Stimulated activated CD4-positive, alpha-beta T cell treated with anti-CD3 and anti-CD28 coated beads, Interleukin-2, amount 100 ng/mL, for 48 hours (primary cell): ENCODE results near the gene TSPAN3.
A peak's percentile ranks its signal among the peaks of the same experiment; 100 is the strongest.

ENCODE experiments used
- DNase-seq, 2 donors: peaks; one replicate each; pipeline ENCODE4 v3.0.0-alpha.2; 2020

Gene TSPAN3

GRCh38 chr15:77032647-77033416, 38.1 kb downstream of the TSPAN3 start:
- no peak for DNase-seq

DNA sequence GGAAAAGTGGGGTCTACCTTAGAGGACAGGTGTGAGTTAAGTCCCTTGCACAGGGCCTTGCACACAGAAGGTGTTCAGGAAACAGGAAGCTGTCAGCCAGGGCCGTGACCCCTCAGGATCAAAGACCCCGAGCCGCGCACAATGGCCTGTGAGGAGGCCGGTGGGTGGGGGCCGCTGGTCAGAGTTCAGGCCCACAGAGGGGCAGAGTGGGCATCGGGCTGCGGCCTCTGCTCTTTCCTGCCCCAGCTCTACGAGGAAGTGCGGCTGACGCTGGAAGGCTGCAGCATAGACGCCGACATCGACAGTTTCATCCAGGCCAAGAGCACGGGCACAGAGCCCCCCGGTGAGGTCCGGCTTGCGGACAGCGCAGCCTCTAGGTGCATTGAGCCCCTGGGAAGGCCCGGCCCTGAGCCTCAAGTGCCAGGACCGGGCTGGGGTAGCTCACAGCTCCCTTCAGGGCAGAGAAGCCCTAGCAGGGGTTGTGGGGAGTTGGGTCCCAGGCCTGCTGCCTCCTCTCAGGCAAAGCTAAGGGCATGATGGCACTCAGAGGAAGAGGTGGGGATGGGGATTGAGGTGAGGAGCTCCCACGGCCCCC, 38.8 kb downstream of the TSPAN3 start:
- no peak for DNase-seq

- DNase-seq, result peak in 1 of 2 donors; percentile 1
These were observed 39.4 kb downstream of the TSPAN3 start for GRCh38 chr15:77031376-77032050.

GRCh38 chr15:77030928-77031375, 40.0 kb downstream of the TSPAN3 start:
- DNase-seq, result no peak

DNA sequence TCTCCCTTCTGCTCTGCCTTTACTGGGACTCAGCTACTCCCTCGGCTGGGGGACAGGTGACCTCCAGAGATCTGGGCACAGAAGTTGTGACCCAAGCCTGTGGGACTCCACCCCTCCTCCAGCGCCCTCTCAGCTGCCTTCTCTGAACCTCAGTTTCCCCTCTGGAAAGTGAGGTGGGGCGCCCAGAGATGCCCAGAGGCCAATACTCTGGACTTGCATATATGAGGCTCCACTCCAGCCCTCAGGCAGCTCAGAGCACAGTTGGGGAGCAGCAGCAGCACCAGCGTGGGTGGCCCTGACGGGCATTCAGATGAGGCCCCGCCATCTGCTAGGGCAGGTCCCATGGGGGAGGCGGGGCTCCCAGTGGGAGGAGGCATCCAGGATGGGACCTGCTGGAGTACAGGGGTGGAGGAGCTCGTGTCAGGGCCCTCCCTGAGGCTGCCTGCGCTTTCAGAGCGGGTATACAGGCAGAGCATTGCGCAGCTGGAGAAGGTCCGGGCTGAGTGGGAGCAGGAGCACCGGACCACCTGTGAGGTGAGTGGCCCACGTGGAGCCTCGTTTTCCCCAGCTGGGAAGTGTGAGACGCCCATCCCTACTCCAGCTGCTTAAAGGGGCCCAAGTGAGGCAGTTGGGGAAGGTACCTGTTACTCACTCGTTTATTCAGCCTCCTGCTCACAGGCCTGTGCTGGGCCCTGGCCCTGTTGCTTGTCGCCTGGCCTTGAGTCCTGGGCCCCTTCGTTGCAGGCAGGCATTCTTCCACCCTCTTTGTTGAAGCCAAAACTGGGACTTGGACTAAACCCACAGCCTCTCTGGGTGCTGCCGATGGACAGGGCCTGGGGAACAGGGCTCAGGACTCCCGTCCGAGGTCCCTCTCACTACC, 40.6 kb downstream of the TSPAN3 start:
- peak in 1 of 2 donors; percentile 1 for DNase-seq

- DNase-seq, result no peak
These were observed 41.5 kb downstream of the TSPAN3 start for GRCh38 chr15:77029166-77030047.

- DNase-seq, result no peak
These were observed 42.3 kb downstream of the TSPAN3 start for GRCh38 chr15:77028451-77029165.

DNA sequence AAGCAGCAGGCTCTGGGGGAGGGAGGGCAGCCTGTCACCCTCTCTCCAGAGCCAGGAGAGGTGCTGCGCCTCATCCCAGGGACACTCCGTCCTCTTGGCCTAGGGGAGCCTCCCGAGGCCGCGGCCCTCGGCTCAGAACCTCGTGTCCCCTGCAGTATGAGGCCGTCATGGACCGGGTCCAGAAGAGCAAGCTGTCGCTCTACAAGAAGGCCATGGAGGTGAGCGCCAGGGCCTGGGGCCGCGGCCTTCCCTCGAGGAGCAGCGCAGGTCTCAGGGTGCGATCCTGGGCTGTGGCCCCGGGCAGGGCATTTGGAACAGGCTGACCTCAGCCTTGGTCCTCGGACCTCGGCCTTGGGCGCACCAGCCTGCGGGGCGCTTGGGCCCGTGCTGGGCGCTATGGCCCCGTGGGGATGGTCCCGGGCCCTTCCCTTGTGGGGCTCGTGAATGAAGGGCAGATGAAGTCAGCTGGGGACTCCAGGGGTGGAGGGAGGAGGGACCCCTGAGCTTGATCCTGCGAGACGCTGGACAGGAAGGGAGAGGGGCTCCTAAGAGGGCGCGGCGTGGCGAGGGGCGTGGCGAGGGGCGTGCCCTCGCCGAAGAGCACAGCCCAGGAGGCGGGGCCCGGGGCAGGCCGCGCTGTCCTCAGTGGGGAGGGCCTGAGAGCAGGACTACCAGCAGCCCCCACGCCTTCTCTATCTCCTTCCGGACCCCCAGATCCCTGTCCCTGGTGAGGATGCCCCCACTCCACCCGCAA, 43.0 kb downstream of the TSPAN3 start:
- no peak for DNase-seq

DNA sequence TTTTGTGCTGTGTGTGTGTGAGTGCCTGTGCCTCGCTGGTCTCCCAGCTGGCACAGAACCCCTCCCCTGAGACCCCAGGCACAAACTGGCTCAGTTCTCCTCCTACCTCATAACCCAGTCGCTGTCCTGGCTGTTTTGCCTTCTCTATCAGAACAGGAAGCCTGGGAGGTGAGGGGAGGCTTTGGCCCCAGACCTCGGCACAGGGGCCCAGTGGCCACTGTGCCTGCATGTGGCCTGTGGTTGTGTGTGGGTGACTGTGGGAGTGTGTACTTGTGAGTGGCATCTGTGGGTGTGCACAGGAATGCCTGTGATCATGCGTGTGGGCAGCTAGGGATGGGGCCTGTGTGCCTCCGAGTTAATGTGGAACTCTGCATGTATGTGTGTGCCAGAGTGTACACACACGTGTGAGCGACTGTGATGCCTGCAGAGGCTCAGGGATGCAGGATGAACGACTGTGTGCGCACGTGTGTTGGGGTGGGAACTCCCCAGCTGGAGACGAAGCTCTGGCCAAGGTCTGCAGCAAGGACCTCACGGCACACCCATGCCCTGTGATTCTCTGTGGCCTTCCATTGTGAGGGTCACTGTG, 43.7 kb downstream of the TSPAN3 start:
- DNase-seq, result no peak

- DNase-seq, result no peak
These were observed 44.3 kb downstream of the TSPAN3 start for GRCh38 chr15:77026501-77027110.

DNA sequence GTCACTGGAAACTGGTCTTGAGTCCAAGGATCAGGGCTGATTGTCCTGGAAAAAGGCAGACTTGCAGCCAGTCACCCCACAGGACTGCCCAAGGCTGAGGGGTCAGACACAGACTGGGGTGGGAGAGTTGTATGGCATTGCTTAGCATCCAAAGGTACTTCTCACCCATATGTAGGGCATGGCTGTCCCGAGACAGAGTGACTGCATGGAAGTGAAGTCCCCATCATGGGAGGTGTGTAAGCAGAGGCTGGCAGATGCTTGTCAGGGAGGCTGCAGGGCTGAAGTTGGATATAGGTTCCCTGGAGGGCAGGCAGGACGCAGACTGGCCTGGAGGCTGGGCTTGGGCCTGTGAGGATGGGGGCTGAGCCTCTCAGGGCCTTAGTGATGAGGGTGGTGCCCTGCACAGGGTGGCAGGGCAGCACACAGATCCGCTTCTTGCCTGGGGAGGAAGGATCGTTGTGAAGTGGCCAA, 44.9 kb downstream of the TSPAN3 start:
- no peak for DNase-seq

DNA sequence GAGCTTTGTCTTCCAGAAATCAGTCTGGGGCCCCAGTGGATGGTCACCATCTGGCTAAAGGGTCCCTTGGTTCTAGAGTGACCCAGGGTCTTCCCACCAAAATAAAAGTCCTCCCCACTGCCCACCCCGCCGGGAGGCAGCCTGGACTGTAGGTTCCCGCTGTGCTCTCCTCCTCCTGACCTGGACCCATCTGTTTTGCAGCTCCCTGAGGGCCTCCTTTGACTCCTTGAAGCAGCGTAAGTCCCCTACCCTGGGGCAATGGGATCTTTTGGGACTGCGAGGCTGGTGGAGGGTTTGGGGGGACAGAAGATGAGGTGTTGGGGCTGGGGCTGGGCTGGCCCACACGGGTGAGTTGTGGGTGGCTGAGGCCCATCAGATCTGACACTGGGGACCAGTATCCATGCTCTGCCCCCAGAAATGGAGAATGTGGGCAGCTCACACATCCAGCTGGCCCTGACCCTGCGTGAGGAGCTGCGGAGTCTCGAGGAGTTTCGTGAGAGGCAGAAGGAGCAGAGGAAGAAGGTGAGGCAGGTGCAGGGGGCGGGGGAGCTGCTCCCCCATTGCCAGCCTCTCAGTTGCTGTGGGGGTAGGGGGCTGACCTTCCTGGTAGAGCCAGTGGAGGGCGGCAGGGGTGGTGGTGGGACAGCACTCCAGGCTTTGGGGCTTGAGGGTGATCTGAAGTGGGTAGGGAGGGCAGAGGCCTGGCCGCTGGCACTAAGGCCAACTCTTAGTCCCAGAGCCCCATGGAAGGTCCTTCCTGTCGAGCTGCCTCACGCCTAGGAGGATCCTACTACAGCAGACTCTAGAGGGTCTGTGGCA, 45.6 kb downstream of the TSPAN3 start:
- no peak for DNase-seq

- DNase-seq, result peak; percentile 68 to 76
These were observed 46.4 kb downstream of the TSPAN3 start for GRCh38 chr15:77024273-77025082.

GRCh38 chr15:77023576-77024272, 47.2 kb downstream of the TSPAN3 start:
- no peak for DNase-seq

GRCh38 chr15:77022646-77023575, 48.0 kb downstream of the TSPAN3 start:
- no peak for DNase-seq
